Erythroblast (primary cell): ENCODE data around the gene DSG2.

Experiments
- GATA1 ChIP-seq: IDR thresholded peaks from 2 replicates; pipeline ENCODE4 v1.6.1; 2011; ENCODE audit warnings: low read depth, mild to moderate bottlenecking, control low read depth, low read length, moderate library complexity
- POLR2A ChIP-seq: IDR thresholded peaks from 2 replicates; pipeline ENCODE4 v1.6.1; 2011; ENCODE audit warnings: mild to moderate bottlenecking, low read length

- TF ChIP-seq POLR2A (no peak), GATA1 (no peak)
These were observed 53.9 kb downstream of the DSG2 start for GRCh38 chr18:31551883-31552282.
